ENCODE measurements around the gene TPRG1L.
"Not testable (repeated sequence)": the region's sequence is repeated elsewhere in the genome, so short reads cannot be mapped to it uniquely, and the experiment has no call there.

The TPRG1L gene

DNA sequence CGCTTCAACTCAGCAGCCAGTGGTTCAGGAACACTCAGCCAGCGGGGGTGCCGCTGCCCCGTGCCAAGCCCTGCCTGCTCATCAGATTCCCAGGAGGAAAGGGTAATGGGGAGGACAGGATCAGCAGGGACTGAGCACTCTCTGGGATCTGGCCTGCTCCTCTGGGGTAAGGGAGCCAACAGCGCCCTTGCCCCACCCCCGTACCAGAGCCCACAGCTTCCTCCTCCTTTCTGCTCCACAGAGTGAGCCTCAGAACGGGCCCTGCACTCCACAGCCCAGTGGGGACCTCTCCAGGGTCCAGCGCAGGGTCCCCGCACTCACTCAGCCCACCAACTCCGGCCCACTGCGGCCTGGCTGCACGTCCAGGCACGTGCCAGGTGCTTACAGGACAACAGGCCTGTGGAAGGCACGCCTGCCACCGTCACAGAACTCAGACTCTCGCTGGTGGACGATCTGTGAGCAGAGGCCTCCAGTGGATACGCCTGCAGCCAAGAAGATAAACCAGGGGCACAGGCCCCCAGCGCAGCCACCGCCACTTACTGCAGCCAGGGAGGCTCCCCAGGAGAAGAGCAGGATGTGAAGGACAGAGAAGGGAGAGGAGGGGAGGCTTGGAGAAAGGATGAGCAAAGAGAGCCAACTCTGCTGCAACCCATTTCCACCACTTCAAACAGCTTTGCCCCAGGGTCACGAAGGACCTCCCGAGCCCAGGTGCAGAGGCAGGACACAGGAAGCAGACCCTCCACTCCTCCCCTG is 15.6 kb upstream of the TPRG1L start:
- DNase-seq = no peak
- no peak for ATAC-seq

GRCh38 chr1:3609769-3610526 is 14.9 kb upstream of the TPRG1L start:
- ATAC-seq (no peak), DNase-seq (no peak)

DNA sequence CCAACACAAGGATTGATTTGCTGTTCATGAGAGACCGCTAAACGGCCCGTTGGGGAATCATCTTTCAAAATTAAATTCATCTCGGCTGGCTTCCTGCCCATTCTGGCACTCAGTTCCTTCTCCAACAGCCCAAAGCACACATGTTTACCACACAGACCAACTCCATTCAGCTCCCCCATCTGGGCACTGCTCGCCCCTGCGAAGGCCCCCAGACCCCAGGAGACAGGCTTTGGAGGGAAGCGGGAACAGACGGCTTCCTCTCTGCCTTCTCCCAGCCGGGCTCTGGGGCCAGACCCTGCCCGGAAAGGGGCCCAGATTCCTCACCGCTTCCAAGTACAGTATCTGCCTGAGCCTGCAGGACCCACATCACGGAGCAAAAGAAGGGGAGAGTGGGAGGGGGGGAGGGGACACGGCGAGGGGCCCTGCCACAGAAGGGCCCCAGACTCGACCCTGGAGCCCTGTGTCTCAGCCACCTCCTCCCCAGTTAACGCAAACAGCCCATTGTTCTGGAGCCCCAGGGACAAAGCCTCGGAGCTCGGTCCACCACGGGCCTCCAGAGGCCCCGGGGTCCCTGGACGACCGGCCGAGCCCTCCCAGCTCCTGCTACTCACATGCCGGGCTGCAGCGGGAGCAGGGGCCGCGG is 14.2 kb upstream of the TPRG1L start:
- ATAC-seq (no peak), DNase-seq (no peak)

DNA sequence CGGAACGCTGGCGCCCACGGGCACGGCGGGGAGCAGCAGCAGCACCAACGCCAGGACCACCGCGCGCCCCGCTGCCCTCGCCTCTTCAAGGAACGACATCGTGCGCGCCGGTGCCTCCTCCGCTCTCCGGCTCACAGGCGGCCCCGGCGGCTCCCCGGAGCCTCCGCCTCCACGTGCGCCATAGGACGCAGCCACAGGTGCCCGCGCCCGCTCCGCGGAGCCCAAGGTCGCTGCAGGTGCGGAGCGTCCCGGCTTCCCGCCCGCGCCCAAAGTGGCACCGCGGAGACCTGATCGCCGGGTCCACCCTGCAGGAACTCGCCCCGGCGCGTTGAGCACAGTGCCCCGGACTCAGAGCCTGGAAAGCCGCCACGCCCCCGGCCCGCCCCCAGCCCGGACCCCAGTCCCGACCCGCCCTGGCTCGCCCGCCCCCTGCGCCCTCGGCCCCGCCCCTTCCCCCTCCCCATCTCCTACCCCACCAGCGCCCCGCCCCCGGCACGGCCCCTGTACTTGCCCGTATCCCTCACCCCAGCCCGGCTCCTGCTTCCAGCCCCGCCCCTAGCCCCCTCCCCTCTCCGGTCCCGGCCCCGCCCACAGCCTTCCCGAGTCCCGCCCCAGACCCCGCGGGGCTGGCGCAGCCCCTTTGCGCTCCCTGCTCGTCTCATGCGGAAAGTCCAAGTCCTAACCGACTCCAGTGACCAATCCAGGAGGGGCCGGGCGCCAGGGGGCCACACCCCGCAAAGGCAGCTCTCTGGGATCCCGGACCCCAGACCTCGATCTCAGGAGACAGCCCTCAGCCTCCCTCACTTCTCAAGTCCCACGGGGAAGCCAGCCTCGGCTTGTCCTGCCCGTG is 13.4 kb upstream of the TPRG1L start, which contains the start of gene MEGF6:
MEGF6 (minus strand) TSS at position 339 of the 850 bp plus-strand sequence; CDS start at position 99, 240 bp downstream.
- DNase-seq = peak; percentile 73
- peak; percentile 55 for ATAC-seq

GRCh38 chr1:3612123-3612522 is 12.7 kb upstream of the TPRG1L start:
- ATAC-seq = no peak
- DNase-seq = no peak

DNA sequence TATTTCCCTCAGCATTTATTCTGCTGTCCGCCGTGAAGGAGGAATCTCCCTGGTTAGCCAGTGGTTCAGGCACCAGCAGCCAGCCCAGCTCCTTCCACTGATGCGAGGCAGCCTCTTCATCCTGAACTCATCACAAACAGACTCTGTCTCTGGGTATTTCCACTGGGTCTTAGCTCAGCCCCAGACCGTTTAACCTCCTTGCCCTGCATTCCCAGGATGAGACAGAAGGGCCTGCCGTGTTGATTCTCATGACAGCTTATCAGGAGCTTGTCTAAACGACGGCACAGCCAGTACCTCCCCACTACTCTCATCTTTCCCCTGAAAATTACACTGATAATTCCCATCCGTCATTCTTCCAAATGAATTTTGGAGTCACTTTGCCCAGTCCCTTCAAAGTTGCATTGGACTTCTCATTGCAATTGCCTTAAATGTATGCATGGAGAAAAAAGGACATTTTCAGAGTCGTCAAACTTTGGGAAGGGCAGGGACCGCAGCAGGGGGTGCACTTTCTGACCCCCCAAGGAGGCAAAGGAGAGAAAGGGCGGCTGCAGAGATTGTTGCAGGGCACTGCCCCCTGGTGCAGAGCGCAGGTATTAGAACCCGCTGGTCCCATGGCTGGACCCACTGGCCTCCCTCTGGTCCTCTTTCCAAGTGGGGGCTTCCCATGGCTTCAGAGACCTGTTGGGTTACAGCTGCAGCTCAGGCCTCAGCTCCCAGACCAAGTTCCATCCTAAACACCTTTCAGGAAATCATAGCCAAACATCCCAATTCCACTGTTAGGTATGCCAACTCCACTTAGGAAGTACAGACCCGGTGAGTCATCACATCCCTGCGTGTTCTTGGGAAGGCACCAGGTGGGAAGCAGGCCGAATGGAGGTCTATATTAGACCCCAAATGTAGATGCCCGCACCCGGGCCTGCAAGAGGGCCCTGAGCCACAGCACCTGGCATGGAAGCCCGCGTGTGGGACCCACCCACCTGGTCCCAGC is 9.8 kb upstream of the TPRG1L start:
- no peak for ATAC-seq
- no peak for DNase-seq

GRCh38 chr1:3616861-3617260 is 8.0 kb upstream of the TPRG1L start:
- DNase-seq (no peak), ATAC-seq (no peak)

GRCh38 chr1:3617806-3618345 is 6.9 kb upstream of the TPRG1L start:
- ATAC-seq (no peak), DNase-seq (no peak)

- ATAC-seq (no peak), DNase-seq (no peak)
Observed at GRCh38 chr1:3618531-3618880, 6.3 kb upstream of the TPRG1L start.

DNA sequence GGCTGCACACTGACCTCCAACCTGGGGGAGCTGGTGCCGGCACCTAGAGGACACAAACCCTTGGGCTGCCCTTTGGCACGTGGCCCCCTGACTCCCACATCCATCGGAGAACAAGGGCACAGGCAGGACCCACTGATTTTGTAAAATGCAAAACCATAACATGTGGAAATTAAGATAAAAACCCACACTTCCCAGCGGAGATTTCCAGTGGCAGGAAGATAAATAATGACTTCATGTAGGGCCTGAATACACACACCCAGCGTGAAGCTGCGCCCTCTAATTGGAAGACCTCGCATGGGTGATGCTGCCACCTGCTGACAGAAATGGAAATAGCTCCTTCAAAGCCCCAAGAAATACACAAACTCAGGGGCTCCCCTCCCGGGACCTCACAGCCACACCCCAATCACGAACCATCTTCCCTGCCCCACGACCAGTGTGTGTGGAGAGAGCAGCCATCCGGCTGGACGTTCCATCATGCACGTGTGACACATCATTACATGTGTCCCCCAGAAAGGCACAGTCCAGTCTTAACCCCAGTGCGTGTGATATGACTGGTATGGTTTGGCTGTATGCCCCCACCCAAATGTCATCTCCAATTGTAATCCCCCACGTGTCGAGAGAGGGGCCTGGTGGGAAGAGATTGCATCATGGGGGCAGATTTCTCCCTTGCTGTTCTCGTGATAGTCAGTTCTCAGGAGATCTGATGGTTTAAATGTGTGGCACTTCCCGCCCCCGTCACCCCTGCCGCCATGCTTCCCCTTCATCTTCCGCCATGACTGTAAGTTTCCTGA is 5.7 kb upstream of the TPRG1L start:
- peak; percentile 76 for ATAC-seq
- DNase-seq = peak; percentile 79

- no peak for DNase-seq
- ATAC-seq = no peak
Observed at GRCh38 chr1:3620708-3621107, 4.1 kb upstream of the TPRG1L start.

DNA sequence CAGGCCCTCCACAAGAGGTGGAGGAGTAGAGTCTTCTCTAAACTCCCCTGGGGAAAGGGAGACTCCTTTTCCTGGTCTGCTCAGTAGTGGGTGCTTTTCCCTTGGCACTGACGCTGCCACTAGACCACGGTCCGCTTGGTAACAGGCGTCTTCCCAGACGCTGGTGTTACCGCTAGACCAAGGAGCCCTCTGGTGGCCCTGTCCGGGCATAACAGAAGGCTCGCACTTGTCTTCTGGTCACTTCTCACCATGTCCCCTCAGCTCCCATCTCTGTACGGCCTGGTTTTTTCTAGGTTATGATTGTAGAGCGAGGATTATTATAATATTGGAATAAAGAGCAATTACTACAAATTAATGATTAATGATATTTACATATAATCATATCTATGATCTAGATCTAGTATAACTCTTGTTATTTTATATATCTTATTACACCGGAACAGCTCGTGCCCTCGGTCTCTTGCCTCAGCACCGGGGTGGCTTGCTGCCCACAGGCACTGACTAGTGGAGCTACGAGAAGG is 3.6 kb upstream of the TPRG1L start:
- not testable (repeated sequence) for DNase-seq, ATAC-seq

DNA sequence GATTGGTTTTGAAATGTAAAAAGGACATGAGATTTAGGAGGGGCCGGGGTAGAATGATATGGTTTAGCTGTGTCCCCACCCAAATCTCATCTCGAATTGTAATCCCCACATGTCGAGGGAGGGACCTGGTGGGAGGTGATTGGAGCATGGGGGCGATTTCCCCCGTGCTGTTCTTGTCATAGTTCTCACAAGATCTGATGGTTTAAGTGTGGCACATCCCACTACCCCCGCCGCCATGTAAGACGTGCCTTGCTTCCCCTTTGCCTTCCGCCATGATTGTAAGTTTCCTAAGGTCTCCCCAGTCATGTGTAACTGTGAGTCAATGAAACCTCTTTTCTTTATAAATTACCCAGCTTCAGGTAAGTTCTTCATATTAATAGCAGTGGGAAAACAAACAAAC is 2.7 kb upstream of the TPRG1L start:
- DNase-seq, ATAC-seq: not testable (repeated sequence)

DNA sequence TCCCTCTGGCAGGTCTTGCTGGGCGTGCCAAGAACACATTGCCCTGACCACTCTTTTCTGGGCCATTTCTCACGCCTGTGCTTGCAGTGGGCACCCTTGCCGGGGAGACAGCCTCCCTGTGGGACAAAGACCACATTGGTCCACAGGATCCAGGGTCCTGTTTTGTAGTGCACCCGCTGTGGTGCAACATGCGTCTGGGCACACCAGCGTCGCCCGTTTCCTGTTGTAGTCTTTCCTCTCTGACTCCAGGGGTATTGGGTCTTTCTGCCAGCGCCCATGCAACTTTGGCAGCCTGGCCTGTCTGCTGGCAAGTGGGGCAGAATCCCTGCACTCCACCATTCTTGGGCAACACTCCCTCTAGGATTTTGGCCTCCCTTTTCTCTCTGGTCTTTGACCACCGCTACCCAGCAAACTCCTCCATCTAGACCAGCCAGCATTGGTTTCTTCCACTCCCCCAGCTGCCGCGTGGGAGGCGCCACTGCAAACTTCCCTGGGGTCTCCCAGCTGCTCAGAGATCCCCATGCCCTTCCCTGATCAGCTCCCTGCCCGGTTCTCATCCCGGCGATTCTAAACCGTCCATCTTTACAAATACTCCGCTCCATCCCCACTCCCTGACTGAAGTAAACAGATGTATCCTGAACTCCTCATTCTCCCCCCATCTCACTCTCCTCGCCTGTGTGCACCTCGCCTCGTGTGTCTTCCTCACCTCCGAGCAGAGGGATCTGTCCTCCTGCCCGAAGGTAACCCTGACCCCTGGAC is 1.2 kb upstream of the TPRG1L start:
- DNase-seq = no peak
- no peak for ATAC-seq

GRCh38 chr1:3625151-3625907 is 514 bp downstream of the TPRG1L start:
- ATAC-seq = no peak
- peak; percentile 26 for DNase-seq

- ATAC-seq = no peak
Observed at GRCh38 chr1:3626025-3626424, 1.2 kb downstream of the TPRG1L start.

GRCh38 chr1:3627515-3628253 is 2.9 kb downstream of the TPRG1L start:
- DNase-seq = no peak
- no peak for ATAC-seq

More at GRCh38 chr1:3626025-3626424, 1.2 kb downstream of the TPRG1L start:
- no peak for DNase-seq

Measured in stimulated activated naive CD8-positive, alpha-beta T cell treated with anti-CD3 and anti-CD28 coated beads, Interleukin-15, Interleukin-2, amounts not matched to agents 100 U/mL and 50 U/mL, for 24 hours (primary cell).